HG03103 (cell line): Measurements from ENCODE around the gene CYP3A7.
"Not testable (repeated sequence)": the region's sequence is repeated elsewhere in the genome, so short reads cannot be mapped to it uniquely, and the experiment has no call there.

Experiments used
- ATAC-seq: cut with Tn5 transposase; IDR thresholded peaks from one replicate; pipeline ENCODE4 v1.9.1; 2021; ENCODE audit warnings: low read depth; ENCODE audit not compliant: unreplicated experiment

The CYP3A7 gene

GRCh38 chr7:99709838-99710578 is 25.0 kb downstream of the CYP3A7 start:
- no peak for ATAC-seq

DNA sequence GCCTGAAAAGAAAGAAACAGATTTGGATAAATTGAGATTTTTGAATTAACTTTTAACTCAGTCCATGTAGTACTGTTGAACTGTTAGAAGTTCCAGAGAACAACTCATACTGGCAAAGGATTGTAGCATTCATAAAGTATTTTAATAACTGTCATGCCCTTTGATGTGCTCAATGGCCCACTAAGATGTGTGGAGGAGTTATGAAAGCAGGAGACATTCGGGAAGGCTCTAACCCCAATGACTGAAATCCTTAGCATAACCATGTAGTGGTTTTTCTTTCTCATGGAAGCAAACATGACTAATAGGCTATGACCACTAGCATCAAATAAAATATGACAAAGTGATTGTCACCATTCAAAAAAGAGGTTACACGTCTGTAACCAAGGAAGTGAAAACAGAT is 25.7 kb downstream of the CYP3A7 start:
- ATAC-seq: no peak

- no peak for ATAC-seq
These were observed 27.9 kb downstream of the CYP3A7 start for GRCh38 chr7:99707096-99707495.

DNA sequence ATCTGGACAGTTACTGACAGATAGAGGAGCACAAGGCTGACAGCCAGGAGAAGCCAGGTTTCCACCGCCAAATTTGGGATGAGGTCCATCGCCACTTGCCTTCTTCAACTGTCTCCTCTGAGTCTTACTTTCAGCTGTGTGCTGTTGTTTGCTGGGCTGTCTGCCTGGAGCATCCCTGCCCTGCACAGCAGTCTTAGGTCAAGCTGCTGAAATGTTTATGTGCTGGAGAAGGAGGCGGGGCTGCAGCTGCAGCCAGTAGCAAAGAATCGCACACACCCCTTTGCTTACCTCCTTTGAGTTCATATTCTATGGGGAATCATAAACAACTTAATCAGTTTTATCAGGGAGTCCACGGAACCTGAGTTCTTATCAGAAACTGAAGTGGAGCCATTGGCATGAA is 35.0 kb downstream of the CYP3A7 start:
- no peak for ATAC-seq

GRCh38 chr7:99698867-99699730 is 35.9 kb downstream of the CYP3A7 start:
- ATAC-seq: not testable (repeated sequence)

- ATAC-seq: no peak
These were observed 40.1 kb downstream of the CYP3A7 start for GRCh38 chr7:99694912-99695304.

GRCh38 chr7:99694201-99694911 is 40.6 kb downstream of the CYP3A7 start:
- ATAC-seq: no peak

GRCh38 chr7:99693427-99694200 is 41.4 kb downstream of the CYP3A7 start:
- ATAC-seq: no peak

- no peak for ATAC-seq
These were observed 41.9 kb downstream of the CYP3A7 start for GRCh38 chr7:99693100-99693426.

DNA sequence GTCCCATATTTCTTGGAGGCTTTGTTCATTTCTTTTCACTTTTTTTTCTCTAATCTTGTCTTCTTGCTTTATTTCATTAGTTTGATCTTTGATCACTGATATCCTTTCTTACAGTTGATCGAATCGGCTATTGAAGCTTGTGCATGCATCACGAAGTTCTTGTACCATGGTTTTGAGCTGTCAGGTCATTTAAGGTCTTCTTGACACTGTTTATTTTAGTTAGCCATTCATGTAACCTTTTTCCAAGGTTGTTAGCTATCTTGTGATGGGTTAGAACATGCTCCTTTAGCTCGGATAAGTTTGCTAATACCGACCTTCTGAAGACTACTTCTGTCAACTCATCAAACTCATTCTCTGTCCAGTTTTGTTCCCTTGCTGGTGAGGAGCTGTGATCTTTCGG is 42.4 kb downstream of the CYP3A7 start:
- not testable (repeated sequence) for ATAC-seq

GRCh38 chr7:99691658-99692057 is 43.3 kb downstream of the CYP3A7 start:
- ATAC-seq: not testable (repeated sequence)

DNA sequence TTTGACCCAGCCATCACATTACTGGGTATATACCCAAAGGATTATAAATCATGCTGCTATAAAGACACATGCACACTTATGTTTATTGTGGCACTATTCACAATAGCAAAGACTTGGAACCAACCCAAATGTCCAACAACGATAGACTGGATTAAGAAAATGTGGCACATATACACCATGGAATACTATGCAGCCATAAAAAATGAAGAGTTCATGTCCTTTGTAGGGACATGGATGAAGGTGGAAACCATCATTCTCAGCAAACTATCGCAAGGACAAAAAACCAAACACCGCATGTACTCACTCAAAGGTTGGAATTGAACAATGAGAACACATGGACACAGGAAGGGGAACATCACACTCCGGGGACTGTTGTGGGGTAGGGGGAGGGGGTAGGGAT is 44.1 kb downstream of the CYP3A7 start:
- ATAC-seq: not testable (repeated sequence)

DNA sequence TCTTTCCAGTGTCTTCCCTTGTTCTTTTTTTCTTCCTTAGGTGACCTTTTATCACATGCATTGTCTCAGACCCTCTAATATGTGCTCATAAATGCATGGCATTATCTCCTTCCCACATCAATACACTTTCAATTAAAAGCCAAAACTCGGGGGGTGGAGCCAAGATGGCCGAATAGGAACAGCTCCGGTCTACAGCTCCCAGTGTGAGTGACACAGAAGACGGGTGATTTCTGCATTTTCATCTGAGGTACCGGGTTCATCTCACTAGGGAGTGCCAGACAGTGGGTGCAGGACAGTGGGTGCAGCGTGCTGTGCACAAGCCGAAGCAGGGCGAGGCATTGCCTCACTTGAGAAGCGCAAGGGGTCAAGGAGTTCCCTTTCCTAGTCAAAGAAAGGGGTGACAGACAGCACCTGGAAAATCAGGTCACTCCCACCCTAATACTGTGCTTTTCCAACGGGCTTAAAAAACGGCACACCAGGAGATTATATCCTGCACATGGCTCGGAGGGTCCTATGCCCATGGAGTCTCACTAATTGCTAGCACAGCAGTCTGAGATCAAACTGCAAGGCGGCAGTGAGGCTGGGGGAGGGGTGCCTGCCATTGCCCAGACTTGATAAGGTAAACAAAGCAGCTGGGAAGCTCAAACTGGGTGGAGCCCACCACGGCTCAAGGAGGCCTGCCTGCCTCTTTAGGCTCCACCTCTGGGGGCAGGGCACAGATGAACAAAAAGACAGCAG is 49.0 kb downstream of the CYP3A7 start:
- not testable (repeated sequence) for ATAC-seq

DNA sequence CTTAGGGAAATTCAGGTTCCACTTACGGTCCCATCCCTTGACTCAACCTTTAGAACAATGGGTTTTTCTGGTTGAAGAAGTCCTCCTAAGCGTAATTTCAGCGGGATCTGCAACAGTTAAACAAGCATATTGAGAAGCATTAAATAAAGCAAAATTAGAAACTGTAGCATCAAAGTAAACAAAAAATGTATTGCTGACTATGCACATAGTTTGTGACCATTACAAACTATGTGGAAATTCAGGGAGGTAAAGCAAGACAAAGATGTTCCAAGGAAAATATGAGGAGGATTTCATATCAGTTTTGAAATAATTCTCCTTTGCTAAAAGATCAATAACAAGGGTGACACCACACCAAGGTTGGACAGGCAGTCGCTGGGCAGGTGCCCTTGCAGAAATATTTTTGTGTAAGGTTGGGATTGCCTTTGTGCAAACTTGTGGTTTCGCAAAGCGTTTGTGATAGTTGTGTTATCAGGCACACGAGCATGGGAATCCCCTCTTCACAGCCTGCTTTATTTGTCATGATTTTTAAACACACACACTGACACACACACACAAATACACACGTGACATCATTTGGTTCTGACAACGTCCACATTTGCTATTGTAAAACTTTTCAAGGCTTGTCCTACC is 49.8 kb downstream of the CYP3A7 start:
- no peak for ATAC-seq

GRCh38 chr7:99679400-99680191 is 55.4 kb downstream of the CYP3A7 start, which contains the start of gene CYP3A5:
CYP3A5 (minus strand) TSS chr7:99679996; CDS start chr7:99679896, 100 bp downstream.
- ATAC-seq: no peak

DNA sequence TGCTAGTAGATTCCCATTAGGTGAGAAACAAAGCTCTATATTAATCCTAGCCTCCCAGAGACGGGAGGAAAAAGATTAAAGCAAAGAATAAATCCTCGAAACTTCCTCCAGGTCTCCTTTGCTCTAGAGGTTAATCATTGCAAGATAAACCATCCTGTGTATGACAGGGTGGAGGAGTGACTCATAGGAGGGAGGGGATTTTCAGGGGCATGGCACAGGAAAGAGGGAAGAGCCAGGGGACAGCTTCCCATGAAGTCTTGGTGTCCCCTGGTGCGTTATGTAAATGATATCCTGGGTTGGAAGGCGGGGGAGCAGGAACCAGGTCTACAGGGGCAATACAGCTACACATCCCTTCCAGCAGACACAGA is 56.0 kb downstream of the CYP3A7 start:
- ATAC-seq: no peak

- ATAC-seq: no peak
These were observed 57.3 kb downstream of the CYP3A7 start for GRCh38 chr7:99677648-99678045.

DNA sequence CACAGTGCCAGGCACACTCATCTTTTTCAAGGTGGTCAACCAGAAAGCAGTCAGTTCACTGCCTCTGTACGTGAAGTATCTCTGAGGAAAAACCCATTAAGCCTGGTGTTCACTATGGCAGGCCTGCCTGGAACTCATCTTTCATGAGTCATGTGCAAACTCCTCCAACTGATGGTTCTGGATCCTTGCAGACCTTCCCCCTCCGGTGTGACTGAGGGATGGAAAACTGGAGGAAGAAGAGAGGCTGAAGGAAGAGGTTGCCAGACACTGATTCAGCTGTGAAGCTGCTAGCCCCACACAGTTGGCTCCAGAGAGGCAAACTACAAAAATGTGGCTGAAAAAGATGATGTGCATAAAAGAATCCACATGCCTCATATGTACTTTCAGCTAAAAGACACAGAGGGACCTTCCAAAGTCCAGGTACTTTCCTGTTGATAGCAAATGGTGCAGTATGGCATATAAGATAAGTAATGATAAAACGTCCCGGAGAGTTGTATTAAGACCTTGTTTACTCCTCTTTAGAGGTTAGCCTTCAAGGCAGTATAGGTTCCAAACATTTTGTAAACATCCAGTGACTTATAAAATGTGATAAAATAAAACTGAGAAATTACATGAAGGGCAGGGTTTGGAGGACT is 57.9 kb downstream of the CYP3A7 start:
- ATAC-seq: no peak
